ENCODE data around the gene NTM. TPM values are rescaled to one million over a fixed set of nuclear protein-coding genes. Genes with fewer than 3 reads are reported as not detected.
A peak's percentile ranks its signal among the peaks of the same experiment; 100 is the strongest.

Gene NTM
- polyA plus RNA-seq, 1 experiment = 33.6 TPM

GRCh38 chr11:131687291-131688047 lies 317.1 kb downstream of the NTM start:
- ChIA-PET CTCF (interaction anchor here (0.6 to 2.6 kb wide), 24 partner anchors 8 to 1377 kb away, joined by 3 to 17 read pairs (median 4); no protein-coding TSS in a partner anchor), POLR2A (no interaction called here)
- DNase-seq (ENCODE audit: low read depth) = no peak
- peaks cover 8% of the 10 kb centered on the region; the same call in 1 of the 2 replicates for H3K27me3 ChIP-seq (ENCODE audit: control insufficient read depth, insufficient read depth, low read length)
- H3K36me3 ChIP-seq (ENCODE audit: control insufficient read depth, insufficient read depth, low read length) = no peaks in the 10 kb centered on the region
- no peak for TF ChIP-seq CTCF (IDR thresholded peaks at IDR 0.05; ENCODE audit: insufficient read depth, low read depth, low read length)
- no peak overlapping the region for H3K4me3 ChIP-seq (ENCODE audit: low read depth, low read length)

GRCh38 chr11:131688048-131688693 lies 317.8 kb downstream of the NTM start:
- CTCF ChIA-PET = interaction anchor here (0.6 to 2.6 kb wide), 26 partner anchors 9 to 1390 kb away, joined by 3 to 17 read pairs (median 4); no protein-coding TSS in a partner anchor
- H3K4me3 ChIP-seq (ENCODE audit: low read depth, low read length) = peak overlapping the region; percentile 25
- H3K36me3 ChIP-seq (ENCODE audit: control insufficient read depth, insufficient read depth, low read length) = no peaks in the 10 kb centered on the region
- POLR2A ChIA-PET = no interaction called here
- no peak for DNase-seq (ENCODE audit: low read depth)
- H3K27me3 ChIP-seq (ENCODE audit: control insufficient read depth, insufficient read depth, low read length) = peaks cover 8% of the 10 kb centered on the region; the same call in 1 of the 2 replicates
- TF ChIP-seq CTCF (IDR thresholded peaks at IDR 0.05; ENCODE audit: insufficient read depth, low read depth, low read length) = peak; percentile 84

DNA sequence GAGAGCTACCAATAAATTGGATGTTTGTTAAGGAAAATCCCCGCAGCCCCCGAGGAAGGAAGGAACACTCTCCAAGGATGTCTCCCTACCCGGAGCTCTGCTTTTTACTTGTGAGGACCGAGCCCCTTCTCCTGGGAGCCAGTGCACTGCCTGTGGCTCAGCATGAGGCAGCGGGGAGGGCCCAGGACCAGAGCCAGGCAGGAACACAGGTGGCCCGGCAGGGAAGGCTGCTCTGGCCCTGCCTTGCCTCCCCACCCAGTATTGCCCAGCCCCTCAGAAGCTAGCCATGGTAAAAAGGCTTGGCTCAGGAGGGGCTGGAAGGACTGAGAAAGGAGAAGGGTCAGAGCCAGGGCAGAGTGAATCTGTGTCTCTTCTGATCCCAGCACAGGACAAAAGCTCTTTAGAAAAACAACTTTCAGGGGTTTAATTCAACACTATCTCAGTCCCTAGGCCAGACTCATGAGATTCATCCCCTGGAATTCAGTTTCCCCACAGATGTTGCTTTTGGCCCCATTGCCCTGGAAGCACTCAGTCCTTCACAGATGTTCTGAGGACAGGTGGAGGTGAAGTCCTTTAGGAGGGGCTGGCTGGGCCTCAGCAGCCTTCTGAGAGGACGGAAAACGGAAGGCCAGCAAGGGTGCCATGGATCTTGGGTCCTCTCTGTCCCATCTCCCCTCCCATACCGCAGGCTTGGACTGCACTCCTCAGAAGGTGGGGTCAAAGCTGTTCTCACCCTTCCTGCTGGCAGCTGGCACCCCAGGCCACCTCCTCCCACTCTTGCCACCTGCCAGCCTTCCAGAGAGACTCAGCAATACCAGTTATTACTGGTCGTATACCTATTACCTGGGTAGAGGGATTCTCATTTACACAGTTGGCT lies 318.9 kb downstream of the NTM start:
- CTCF ChIA-PET = interaction anchor here (1.3 to 2.6 kb wide), 17 partner anchors 8 to 1389 kb away, joined by 3 to 17 read pairs (median 7); no protein-coding TSS in a partner anchor
- no peak for DNase-seq (ENCODE audit: low read depth)
- Histone ChIP-seq H3K4me3 (ENCODE audit: low read depth, low read length) (no peak overlapping the region), H3K36me3 (ENCODE audit: control insufficient read depth, insufficient read depth, low read length) (no peaks in the 10 kb centered on the region), H3K27me3 (ENCODE audit: control insufficient read depth, insufficient read depth, low read length) (peaks cover 2% of the 10 kb centered on the region; the same call in 1 of the 2 replicates)
- POLR2A ChIA-PET = no interaction called here
- TF ChIP-seq CTCF (IDR thresholded peaks at IDR 0.05; ENCODE audit: insufficient read depth, low read depth, low read length) = no peak

DNA sequence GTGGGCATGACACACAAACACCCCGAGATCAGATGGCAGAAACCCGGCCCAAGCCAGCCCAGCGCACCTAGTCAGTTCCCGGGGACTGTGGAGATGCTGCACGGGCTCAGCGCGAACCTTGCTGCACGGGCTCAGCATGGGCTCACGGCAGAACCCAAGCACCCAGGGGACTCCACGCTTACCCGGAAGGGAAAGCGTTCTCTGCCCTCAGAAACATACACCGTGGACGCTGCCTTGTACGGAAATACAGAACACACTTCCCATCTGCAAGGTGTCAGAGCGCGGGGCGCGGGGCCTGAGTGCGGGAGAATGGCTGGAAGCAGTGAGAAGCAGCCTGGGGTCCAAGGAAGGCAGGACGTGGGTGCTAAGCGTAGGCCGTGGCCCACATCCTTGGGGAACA lies 319.9 kb downstream of the NTM start:
- ChIA-PET CTCF (interaction anchor here (2.6 kb wide), 1 partner anchor 14 kb away, joined by 9 read pairs; no protein-coding TSS in a partner anchor), POLR2A (no interaction called here)
- no peak overlapping the region for H3K4me3 ChIP-seq (ENCODE audit: low read depth, low read length)
- no peak for TF ChIP-seq CTCF (IDR thresholded peaks at IDR 0.05; ENCODE audit: insufficient read depth, low read depth, low read length)
- H3K36me3 ChIP-seq (ENCODE audit: control insufficient read depth, insufficient read depth, low read length) = no peaks in the 10 kb centered on the region
- DNase-seq (ENCODE audit: low read depth) = no peak
- 0 out of 2 replicates have a peak, but pooled peaks cover 2% of the 10 kb centered on the region for H3K27me3 ChIP-seq (ENCODE audit: control insufficient read depth, insufficient read depth, low read length)

Measured in BJ (cell line).